Measurements from ENCODE around the gene TRMT2B.

DNA sequence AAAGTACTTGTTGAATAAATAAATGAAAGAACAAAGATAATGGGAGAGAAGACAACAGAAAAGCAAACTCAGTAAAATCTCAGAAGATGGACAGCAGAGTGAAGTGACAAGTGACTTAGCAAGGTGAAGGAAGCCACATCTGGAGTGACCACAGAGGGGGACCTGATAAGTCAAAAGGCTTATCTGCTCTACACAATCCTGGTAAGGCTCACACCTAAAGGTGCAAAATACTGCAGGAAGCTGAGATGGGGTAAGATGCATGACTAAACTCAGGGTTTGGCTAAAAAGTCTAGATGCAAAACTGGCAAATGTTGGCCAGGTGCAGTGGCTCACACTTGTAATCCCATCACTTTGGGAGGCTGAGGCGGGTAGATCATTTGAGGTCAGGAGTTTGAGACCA lies 22.2 kb downstream of the TRMT2B start:
- no peak for TF ChIP-seq POLR2A (IDR thresholded peaks at IDR 0.05)
- TF ChIP-seq, protein P1, sequence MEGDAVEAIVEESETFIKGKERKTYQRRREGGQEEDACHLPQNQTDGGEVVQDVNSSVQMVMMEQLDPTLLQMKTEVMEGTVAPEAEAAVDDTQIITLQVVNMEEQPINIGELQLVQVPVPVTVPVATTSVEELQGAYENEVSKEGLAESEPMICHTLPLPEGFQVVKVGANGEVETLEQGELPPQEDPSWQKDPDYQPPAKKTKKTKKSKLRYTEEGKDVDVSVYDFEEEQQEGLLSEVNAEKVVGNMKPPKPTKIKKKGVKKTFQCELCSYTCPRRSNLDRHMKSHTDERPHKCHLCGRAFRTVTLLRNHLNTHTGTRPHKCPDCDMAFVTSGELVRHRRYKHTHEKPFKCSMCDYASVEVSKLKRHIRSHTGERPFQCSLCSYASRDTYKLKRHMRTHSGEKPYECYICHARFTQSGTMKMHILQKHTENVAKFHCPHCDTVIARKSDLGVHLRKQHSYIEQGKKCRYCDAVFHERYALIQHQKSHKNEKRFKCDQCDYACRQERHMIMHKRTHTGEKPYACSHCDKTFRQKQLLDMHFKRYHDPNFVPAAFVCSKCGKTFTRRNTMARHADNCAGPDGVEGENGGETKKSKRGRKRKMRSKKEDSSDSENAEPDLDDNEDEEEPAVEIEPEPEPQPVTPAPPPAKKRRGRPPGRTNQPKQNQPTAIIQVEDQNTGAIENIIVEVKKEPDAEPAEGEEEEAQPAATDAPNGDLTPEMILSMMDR (IDR thresholded peaks at IDR 0.05) = no peak

Data from adrenal gland (tissue), 5 donors.